Right lung (tissue), 5 donors: ENCODE data around the gene GLYAT. TPM values are rescaled to one million over a fixed set of nuclear protein-coding genes. Genes with fewer than 3 reads are reported as not detected.
"Not testable (repeated sequence)": the region's sequence is repeated elsewhere in the genome, so short reads cannot be mapped to it uniquely, and the experiment has no call there.

Experiments used
- DNase-seq, 2 donors: peaks; one replicate each; pipeline ENCODE4 v3.0.0-alpha.2; 2013
- polyA plus RNA-seq, 5 donors: library from polyadenylated mRNA; unstranded; fragments of 120-200 nt; gene quantifications; one replicate each; pipeline versions ENCODE4 v1.2.1 to v1.2.3, GENCODE V29; 2013; ENCODE audit warnings: inconsistent platforms in 1 of 5, low replicate concordance in 1 of 5; ENCODE audit not compliant: insufficient read length in 5 of 5, insufficient read depth in 1 of 5

Gene GLYAT
- polyA plus RNA-seq, 5 donors, result 0.18 to 0.58 TPM; not detected in 3

- DNase-seq, result no peak
Measured at GRCh38 chr11:58685973-58686722, 45.6 kb downstream of the GLYAT start.

- DNase-seq, result not testable (repeated sequence)
Measured at GRCh38 chr11:58682660-58683059, 49.1 kb downstream of the GLYAT start.

- not testable (repeated sequence) for DNase-seq
Measured at GRCh38 chr11:58677536-58677935, 54.2 kb downstream of the GLYAT start.

- DNase-seq, result no peak
Measured at GRCh38 chr11:58676563-58677135, 55.1 kb downstream of the GLYAT start.

GRCh38 chr11:58675334-58676155, 56.2 kb downstream of the GLYAT start:
- DNase-seq, result peak; percentile 29 to 50

DNA sequence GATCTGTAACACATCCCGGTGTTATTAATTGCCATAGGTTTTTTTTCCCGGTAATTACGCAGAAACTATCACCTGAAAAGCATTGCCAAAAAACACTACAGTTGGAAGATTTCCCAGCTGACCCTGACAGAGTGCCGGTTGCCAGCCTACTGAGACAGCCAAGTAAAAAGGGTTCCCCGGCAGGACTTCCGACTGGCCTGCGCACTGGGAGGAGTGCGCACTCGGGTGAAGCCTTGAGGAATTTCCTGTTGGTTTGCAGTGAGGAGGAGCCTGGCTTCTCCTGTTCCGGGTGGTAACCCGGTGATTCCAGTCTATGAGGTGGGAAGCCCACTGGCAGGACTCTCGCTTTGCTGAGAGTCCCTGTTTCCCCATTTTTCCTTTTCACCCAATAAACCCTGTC, 57.1 kb downstream of the GLYAT start:
- DNase-seq, result no peak

DNA sequence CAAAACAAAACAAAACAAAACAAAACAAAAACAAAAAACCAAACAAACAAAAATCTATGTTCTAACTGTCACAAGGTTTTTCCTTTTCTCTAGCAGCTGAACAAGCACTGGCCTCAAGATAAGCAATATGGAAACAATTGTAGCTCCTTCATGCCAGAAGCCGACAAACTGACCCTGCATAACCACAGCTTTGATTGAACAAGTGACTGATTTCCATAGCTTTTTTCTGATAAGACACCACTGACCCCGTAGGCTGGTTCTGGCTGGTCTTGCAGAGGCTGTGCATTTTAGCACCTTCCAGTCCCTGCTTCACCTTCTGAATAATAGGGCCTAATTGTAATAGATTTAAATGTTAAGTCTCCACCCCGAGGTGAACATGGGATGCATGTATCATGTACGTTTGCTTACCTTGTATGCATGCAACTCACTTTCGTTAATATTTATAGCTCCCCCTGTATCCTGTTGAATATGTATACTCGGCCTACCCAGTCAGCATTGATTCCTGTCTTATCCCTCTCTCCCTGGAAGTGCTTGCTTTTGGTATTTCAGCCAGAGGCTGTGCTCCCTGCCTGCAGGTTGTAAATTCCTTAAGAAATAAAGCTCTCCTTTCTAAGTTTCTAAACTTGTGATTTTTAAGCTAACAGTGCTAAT, 59.6 kb downstream of the GLYAT start:
- no peak for DNase-seq

DNA sequence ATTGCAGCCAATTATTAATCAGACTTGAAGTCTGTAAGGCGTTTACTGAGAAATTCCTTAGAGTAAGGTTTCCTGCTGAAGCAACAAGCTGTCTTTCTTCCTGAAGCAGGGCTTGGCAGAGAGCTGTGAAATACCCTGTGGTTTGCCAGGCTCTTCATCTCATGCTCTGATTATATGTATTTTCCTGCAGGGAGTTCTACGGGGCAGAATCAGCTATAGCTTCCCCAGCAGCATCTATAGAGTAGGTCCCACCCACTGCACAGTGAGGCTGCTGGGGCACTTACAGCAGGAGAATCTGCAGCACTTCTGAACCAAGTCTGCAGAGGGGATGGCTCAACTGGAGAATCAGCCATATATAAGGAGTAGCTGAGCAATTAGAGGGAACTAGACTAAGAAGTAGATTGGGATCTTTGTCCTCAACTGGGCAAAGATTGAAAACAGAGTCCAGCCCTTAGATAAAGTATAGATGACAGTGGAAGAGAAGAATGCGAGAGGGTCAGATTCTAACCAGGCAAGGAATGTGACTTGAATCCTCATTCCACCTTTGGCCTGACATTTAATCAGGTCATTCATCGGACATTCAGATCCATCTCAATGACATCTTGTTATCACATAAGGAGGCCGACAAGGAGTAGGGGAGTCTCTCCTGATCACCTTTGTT, 71.7 kb downstream of the GLYAT start:
- DNase-seq, result no peak

DNA sequence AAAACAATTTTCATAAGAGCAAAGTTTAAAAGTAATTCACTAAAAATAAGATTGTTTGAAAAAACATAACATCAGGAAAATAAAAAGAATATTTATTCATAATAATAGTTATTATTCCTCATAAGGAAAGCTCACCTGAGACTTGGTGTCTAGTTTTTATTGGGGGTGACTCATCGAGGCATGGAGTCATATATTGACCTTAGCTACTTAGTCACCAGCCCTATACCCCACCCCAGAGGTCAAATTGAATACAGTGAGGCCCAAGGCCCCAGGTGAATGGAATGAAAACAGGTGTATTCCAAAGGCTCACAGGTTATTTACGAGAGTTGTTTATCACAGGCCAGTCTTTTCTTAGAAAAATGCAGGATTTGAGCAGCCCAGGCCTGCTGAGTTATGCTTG, 72.3 kb downstream of the GLYAT start:
- DNase-seq, result no peak

Other genes starting within 250 kb of the GLYAT start
- gene OR5B21, start 223.8 kb downstream of the GLYAT start, polyA plus RNA-seq, result not detected
- gene LPXN, start 156.1 kb downstream of the GLYAT start, polyA plus RNA-seq, result 10 to 100 TPM in 3 of 5 donors, 1 to 10 TPM in 2; 8.1 to 10.6 (median 10.4) TPM
- 10 to 100 TPM; 50.6 to 62.4 (median 61.5) TPM for gene ZFP91, start 152.9 kb downstream of the GLYAT start, polyA plus RNA-seq
- gene CNTF, start 109.3 kb downstream of the GLYAT start, polyA plus RNA-seq, result 1 to 10 TPM in 4 of 5 donors, under 1 TPM in 1; 0.61 to 1.2 (median 1.0) TPM
- 1 to 10 TPM; 1.1 to 3.2 (median 2.1) TPM for gene GLYATL2, start 112.8 kb upstream of the GLYAT start, polyA plus RNA-seq
- 1 to 10 TPM; 2.9 to 5.1 (median 4.7) TPM for gene GLYATL1, start 207.5 kb upstream of the GLYAT start, polyA plus RNA-seq